GM12891 (cell line): ENCODE results near the gene SURF4.
"Not testable (repeated sequence)": the region's sequence is repeated elsewhere in the genome, so short reads cannot be mapped to it uniquely, and the experiment has no call there.

Source experiments
- DNase-seq: peaks from one replicate; pipeline ENCODE4 v3.0.0; 2011; ENCODE audit warnings: low spot score; ENCODE audit not compliant: insufficient read length
- FAIRE-seq: peaks from 2 replicates; lab custom pipeline; 2011; peaks lifted over from hg19 to GRCh38; lab: Jason Lieb, UNC
- PAX5 ChIP-seq: IDR thresholded peaks from 2 replicates; pipeline ENCODE4 v1.6.1; 2011; ENCODE audit warnings: low read length, moderate library complexity, mild to moderate bottlenecking; ENCODE audit not compliant: insufficient read depth, severe bottlenecking
- POLR2A ChIP-seq: IDR thresholded peaks from 2 replicates; pipeline ENCODE4 v1.6.1; 2011; ENCODE audit warnings: low read depth, low read length, control low read depth
- POLR2AphosphoS5 ChIP-seq: IDR thresholded peaks from 2 replicates; pipeline ENCODE4 v1.6.1; 2011; ENCODE audit warnings: low read depth, low read length, control low read depth
- POU2F2 ChIP-seq: IDR thresholded peaks from 2 replicates; pipeline ENCODE4 v1.6.1; 2011; ENCODE audit warnings: low read depth, mild to moderate bottlenecking, control low read depth, low read length, moderate library complexity
- SPI1 ChIP-seq: IDR thresholded peaks from 2 replicates; pipeline ENCODE4 v1.6.1; 2011; ENCODE audit warnings: low read depth, low read length, control low read depth
- TAF1 ChIP-seq: IDR thresholded peaks from 2 replicates; pipeline ENCODE4 v1.6.1; 2011; ENCODE audit warnings: low read depth, low read length, control low read depth

The SURF4 gene

DNA sequence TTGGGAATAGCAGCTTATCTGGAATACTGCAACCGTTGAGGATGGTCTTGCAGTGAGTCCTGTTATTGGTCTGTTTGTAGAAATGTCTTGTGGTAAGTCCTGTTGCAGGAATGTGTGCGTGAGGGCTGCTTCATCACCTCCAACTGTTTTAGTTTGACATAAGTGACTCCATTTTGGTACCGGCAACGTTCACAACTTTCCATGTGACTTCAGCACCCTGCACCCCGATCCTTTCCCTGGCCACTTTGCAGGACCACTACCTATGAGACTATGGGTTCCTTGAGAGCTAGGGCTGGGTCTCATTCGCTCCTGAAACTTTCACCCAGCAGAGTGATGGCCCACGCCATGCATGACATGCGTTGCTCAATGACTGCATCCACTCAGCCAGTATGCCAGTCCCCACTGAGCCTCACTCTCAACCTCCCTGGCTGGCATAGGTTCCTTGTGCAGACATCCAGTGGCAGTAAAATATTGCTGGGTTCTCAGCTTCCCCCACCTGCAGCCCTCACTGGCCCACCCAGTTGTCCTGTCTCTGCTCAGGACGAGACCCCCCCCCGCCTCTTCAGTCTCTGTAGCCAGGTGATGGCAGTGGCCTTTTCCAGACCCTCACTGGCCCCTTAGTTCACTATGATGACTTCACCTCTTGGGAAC lies 47.9 kb downstream of the SURF4 start:
- DNase-seq (no peak), FAIRE-seq (no peak)
- TF ChIP-seq PAX5 (no peak), POLR2AphosphoS5 (peak; percentile 59), TAF1 (no peak), POLR2A (peak; percentile 33; the same call in 1 of the 2 replicates), POU2F2 (no peak), SPI1 (no peak)

DNA sequence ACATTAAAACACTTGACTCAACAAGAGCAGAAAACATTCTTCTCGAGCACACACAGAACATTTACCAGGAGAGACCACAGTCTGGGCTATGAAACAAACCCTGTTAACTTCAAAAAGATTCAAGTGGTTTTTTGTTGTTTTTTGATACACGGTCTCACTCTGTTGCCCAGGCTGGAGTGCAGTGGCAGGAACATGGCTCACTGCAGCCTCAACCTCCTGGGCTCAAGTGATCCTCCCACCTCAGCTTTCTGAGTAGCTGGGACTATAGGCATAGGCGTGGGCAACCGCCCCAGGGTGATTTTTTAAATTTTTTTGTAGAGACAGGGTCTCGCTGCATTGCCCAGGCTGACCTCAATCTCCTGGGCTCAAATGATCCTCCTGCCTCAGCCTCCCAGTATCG lies 48.8 kb downstream of the SURF4 start:
- DNase-seq, FAIRE-seq: not testable (repeated sequence)

DNA sequence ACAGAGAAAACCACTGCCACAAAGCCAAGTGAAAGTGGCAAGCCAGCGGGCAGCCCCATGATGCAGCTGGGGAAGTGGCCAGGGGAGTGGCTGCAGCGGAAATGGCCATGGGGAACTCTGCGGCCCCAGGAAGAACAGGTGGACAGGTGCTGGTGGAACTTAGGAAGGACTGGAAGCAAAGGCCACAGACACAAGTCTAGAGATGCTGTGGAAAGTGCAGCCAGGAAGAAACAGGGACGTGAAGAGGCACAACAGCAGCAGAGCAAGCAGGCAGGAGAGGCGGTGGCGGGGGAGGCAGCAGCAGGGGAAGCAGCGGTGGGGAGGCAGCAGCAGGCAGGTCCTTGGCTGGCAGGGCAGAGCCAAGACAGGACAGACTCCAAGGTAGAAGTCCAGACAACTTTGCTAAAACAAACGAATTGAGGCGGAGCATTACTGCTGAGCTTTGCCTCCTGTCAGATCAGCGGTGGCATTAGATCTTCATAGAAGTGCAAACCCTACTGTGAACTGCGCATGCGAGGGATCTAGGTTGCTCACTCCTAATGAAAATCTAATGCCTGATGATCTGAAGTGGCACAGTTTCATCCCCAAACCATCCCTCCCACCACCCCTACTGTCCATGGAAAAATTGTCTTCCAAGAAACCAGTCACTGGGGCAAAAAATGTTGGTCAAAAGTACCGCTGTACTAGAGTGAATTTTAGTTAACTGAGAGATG lies 51.7 kb downstream of the SURF4 start:
- DNase-seq (no peak), FAIRE-seq (no peak)
- no peak for TF ChIP-seq POLR2A
- TF ChIP-seq PAX5, result no peak
- TF ChIP-seq POLR2AphosphoS5, result no peak
- no peak for TF ChIP-seq POU2F2
- TF ChIP-seq SPI1, result no peak
- no peak for TF ChIP-seq TAF1

DNA sequence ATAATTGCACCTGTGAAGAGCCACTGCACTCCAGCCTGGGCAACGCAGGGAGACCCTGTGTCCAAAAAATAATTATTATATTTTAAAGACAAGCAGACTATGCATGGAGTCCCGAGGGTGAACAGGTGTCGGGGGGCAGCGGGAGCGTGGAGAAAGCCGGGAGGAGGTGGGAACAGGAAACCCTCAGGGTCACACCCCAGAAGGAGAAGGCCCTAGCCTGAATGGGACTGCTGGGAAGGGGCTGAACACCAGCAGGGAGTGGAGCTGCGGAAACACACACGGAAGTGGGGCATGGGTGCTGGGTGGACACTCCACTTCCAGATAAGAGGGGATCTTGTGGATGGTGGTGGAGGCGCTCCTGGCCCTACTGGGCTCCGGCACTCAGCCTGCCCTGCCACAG lies 52.6 kb downstream of the SURF4 start:
- FAIRE-seq (no peak), DNase-seq (no peak)
- TF ChIP-seq SPI1, result no peak
- no peak for TF ChIP-seq POLR2AphosphoS5
- TF ChIP-seq TAF1, result no peak
- TF ChIP-seq POU2F2, result no peak
- TF ChIP-seq POLR2A, result no peak
- TF ChIP-seq PAX5, result no peak

DNA sequence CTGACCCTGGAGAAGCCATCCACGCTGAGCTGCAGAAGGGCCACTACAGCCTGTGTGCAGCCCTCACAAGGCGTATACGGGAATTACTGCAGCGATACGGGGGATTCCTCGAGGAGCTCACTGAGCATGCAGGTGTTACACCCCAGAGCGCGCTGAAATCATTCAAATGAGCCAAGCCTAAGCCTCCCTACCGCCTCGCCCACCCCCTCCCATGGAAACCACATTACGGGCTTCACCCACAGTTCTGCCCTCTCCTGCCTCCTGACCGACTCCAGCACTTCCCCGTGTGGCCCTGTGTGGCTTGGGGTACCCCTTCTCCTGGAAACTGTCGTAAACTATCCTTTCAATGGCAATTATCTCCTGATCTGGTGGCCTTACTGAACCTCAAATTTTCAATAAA lies 53.2 kb downstream of the SURF4 start:
- DNase-seq (no peak), FAIRE-seq (no peak)
- no peak for TF ChIP-seq PAX5
- no peak for TF ChIP-seq POLR2AphosphoS5

DNA sequence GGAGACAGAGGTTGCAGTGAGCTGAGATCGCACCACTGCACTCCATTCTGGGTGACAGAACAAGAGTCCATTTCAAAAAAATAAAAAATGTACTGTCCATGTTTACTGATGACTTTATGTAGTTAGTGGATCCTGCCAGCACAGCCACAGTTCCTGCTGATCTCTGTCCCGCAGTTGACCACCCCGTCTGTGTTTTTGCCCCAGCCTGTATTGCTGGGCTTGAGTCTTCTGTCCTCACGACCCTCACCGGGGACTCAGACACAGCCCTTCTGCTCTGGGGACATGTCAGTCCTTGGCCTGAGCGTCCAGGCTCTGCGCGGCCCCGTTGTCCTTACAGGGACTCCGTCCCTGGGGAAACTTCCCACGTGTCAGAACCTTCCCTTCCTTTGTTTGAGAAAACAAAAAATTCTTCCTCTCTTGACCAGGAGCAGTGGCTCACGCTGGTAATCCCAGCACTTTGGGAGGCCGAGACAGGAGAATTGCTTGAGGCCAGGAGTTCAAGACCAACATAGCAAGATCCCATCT lies 54.4 kb downstream of the SURF4 start:
- no peak for DNase-seq
- no peak for FAIRE-seq
- TF ChIP-seq POLR2AphosphoS5, result no peak
- TF ChIP-seq PAX5, result no peak
- TF ChIP-seq POU2F2, result no peak
- no peak for TF ChIP-seq TAF1
- TF ChIP-seq SPI1, result no peak
- no peak for TF ChIP-seq POLR2A

DNA sequence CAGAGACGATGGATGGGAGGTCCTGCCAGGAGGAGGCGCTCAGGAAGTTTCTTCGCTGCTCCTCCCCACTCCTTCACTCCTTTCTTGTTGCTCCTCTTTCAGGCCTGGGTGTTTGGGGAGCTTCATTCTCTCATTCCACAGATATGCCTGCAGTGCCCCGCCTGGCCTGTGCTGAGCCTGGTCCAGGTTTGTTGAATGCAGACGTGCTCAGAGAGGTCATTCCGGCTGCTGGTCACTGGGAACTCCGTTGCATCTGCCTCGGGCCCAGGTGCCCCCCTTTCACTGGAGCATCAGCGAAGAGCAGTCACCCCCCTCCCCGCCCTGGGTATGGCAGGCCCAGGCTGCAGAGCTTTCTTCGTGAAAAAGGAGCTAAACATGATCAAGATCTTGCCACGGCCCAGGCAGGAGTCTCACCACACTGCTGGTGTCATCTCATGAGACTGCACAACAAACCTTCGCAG lies 55.4 kb downstream of the SURF4 start:
- DNase-seq (no peak), FAIRE-seq (no peak)
- no peak for TF ChIP-seq POU2F2

DNA sequence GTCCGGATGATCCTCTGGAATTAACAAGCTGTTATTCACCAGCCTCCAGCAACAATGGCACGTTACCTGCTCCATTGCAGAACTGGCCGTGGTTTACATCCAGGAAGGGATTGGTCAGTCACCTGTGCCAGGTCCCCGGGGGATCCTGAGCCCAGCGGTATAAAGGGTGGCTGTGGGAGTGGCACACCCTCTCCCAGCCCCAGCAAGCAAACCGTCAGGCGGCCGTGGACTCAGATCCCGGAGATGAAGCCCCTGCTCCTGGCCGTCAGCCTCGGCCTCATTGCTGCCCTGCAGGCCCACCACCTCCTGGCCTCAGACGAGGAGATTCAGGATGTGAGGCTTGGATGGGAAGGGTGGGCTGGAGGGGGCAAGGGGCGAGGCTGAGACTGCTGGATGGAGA lies 58.3 kb downstream of the SURF4 start:
- FAIRE-seq, DNase-seq: not testable (repeated sequence)

DNA sequence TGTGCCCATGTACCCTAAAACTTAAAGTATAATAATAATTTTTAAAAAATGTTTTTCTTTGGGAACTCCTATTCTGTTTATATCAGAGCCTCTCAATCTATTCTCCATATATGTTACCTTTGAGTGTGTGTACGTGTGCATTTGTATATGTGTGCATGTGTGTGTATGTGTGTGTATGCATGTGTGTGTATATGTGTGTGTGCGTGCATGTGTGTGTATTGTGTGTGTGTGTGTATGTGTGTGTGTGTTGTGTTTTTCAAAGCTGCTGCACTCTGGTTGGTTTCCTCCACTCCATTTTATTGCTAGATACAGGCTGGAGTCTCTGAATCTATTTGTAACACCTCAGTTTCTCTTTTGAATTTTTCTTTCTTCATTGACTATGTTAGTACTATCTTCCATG lies 59.9 kb downstream of the SURF4 start:
- FAIRE-seq (no peak), DNase-seq (no peak)
- TF ChIP-seq TAF1 (no peak), SPI1 (no peak), POU2F2 (no peak), PAX5 (no peak), POLR2A (no peak), POLR2AphosphoS5 (no peak)
